ENCODE measurements around the gene CCDC159. TPM values are rescaled to one million over a fixed set of nuclear protein-coding genes. Genes with fewer than 3 reads are reported as not detected.
"Not testable (repeated sequence)": the region's sequence is repeated elsewhere in the genome, so short reads cannot be mapped to it uniquely, and the experiment has no call there.

The CCDC159 gene
- total RNA-seq, 2 donors from 2014 or later, result 15.1 to 21.8 TPM

- peaks cover 6% of the 10 kb centered on the region for H3K36me3 ChIP-seq
- no peak overlapping the region for H3K27ac ChIP-seq
- no peaks in the 10 kb centered on the region for H3K27me3 ChIP-seq (replicated peaks; ENCODE audit: insufficient read depth)
- no peak for DNase-seq (ENCODE audit: low spot score)
- TF ChIP-seq, protein P1, sequence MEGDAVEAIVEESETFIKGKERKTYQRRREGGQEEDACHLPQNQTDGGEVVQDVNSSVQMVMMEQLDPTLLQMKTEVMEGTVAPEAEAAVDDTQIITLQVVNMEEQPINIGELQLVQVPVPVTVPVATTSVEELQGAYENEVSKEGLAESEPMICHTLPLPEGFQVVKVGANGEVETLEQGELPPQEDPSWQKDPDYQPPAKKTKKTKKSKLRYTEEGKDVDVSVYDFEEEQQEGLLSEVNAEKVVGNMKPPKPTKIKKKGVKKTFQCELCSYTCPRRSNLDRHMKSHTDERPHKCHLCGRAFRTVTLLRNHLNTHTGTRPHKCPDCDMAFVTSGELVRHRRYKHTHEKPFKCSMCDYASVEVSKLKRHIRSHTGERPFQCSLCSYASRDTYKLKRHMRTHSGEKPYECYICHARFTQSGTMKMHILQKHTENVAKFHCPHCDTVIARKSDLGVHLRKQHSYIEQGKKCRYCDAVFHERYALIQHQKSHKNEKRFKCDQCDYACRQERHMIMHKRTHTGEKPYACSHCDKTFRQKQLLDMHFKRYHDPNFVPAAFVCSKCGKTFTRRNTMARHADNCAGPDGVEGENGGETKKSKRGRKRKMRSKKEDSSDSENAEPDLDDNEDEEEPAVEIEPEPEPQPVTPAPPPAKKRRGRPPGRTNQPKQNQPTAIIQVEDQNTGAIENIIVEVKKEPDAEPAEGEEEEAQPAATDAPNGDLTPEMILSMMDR (IDR thresholded peaks at IDR 0.05), result no peak
- no peak overlapping the region for H3K4me3 ChIP-seq
- ATAC-seq (ENCODE audit: insufficient number of reproducible peaks, low FRiP score, low read depth), result no peak
- H3K9me3 ChIP-seq, result no peaks in the 10 kb centered on the region
- H3K4me1 ChIP-seq (ENCODE audit: control insufficient read depth in 1 of 2, low read depth in 2 of 2), result peaks cover 21 to 59% of the 10 kb centered on the region in 2 donors
Measured at GRCh38 chr19:11342429-11342828, 3.9 kb upstream of the CCDC159 start.

DNA sequence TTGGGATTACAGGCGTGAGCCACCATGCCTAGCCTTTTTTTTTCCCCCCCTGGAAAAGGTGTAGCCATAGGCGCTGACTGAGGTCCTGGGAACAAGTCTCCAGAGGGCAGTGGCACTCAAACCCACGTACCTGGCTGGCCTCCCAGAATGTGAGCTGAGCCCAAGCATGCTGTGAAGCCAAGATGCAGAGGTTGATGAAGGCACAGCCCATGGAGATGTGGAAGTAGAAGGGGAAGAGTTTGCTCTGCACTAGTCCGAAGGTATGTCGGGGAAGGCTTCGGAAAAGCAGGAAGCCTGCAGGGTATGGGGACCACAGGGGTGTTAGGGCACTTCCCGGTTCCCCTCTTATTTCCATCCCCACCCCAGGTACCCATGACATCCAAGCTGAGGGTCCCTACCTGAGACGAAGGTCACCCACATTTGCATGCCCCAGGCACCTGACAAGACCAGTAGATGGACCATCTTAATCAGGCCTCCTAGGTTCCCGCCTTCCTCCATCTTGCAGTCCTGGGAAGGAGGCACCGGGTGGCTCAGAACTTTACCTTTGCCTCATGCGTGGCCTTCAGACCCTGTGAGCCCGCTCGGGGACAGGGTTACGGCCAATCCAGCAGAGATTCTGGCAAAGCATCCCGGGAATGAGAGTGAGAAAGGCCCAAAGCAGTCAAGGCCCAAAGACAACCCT, 1.1 kb upstream of the CCDC159 start:
- H3K36me3 ChIP-seq, result peaks cover 6% of the 10 kb centered on the region
- TF ChIP-seq, protein P1 (IDR thresholded peaks at IDR 0.05), result no peak
- no peaks in the 10 kb centered on the region for H3K27me3 ChIP-seq (replicated peaks; ENCODE audit: insufficient read depth)
- ATAC-seq (ENCODE audit: insufficient number of reproducible peaks, low FRiP score, low read depth) (no peak), DNase-seq (ENCODE audit: low spot score) (no peak)
- peaks cover 18 to 37% of the 10 kb centered on the region in 2 donors for H3K4me1 ChIP-seq (ENCODE audit: control insufficient read depth in 1 of 2, low read depth in 2 of 2)
- H3K4me3 ChIP-seq, result peak overlapping the region; percentile 83
- no peaks in the 10 kb centered on the region for H3K9me3 ChIP-seq
- H3K27ac ChIP-seq, result peak overlapping the region; percentile 83 to 87

GRCh38 chr19:11347546-11348039, 1.3 kb downstream of the CCDC159 start:
- Histone ChIP-seq H3K4me1 (ENCODE audit: control insufficient read depth in 1 of 2, low read depth in 2 of 2) (peaks cover 18 to 37% of the 10 kb centered on the region in 2 donors), H3K9me3 (no peaks in the 10 kb centered on the region), H3K27me3 (replicated peaks; ENCODE audit: insufficient read depth) (no peaks in the 10 kb centered on the region), H3K4me3 (no peak overlapping the region), H3K36me3 (peaks cover 3% of the 10 kb centered on the region), H3K27ac (peak overlapping the region in 1 of 2 donors; percentile 84)
- DNase-seq (ENCODE audit: low spot score) (no peak), ATAC-seq (ENCODE audit: insufficient number of reproducible peaks, low FRiP score, low read depth) (no peak)
- TF ChIP-seq, protein P1 (IDR thresholded peaks at IDR 0.05), result no peak

- H3K27ac ChIP-seq, result no peak overlapping the region
- H3K4me1 ChIP-seq (ENCODE audit: control insufficient read depth in 1 of 2, low read depth in 2 of 2), result peaks cover 15 to 24% of the 10 kb centered on the region in 2 donors
- DNase-seq (ENCODE audit: low spot score) (no peak), ATAC-seq (ENCODE audit: insufficient number of reproducible peaks, low FRiP score, low read depth) (no peak)
- H3K4me3 ChIP-seq, result no peak overlapping the region
- no peaks in the 10 kb centered on the region for H3K9me3 ChIP-seq
- H3K27me3 ChIP-seq (replicated peaks; ENCODE audit: insufficient read depth), result no peaks in the 10 kb centered on the region
- no peaks in the 10 kb centered on the region for H3K36me3 ChIP-seq
- TF ChIP-seq, protein P1 (IDR thresholded peaks at IDR 0.05), result no peak
Measured at GRCh38 chr19:11349171-11349570, 2.9 kb downstream of the CCDC159 start.

- not testable (repeated sequence) for H3K4me3 ChIP-seq; H3K27ac ChIP-seq; H3K27me3 ChIP-seq (replicated peaks; ENCODE audit: insufficient read depth); H3K9me3 ChIP-seq; ATAC-seq (ENCODE audit: insufficient number of reproducible peaks, low FRiP score, low read depth); H3K36me3 ChIP-seq; DNase-seq (ENCODE audit: low spot score)
- H3K4me1 ChIP-seq (ENCODE audit: control insufficient read depth in 1 of 2, low read depth in 2 of 2), result peaks cover 0 to 11% of the 10 kb centered on the region in 2 donors
Measured at GRCh38 chr19:11354102-11354501, 7.8 kb downstream of the CCDC159 start.

All from thoracic aorta (tissue), 2 donors.